Fibroblast of lung (primary cell): ENCODE results near the gene ANKRD16. TPM values are rescaled to one million over a fixed set of nuclear protein-coding genes. Genes with fewer than 3 reads are reported as not detected.

Experiments
- DNase-seq, 2 donors: peaks; one replicate each; pipeline versions ENCODE4 v3.0.0 to v3.0.0-alpha.2; 2010; ENCODE audit warnings: low read depth in 2 of 2
- H2AFZ ChIP-seq: 2 replicates; pipeline ENCODE4 v1.5.1; 2012; ENCODE audit warnings: low read length, control low read depth, inconsistent platforms
- H3K27ac ChIP-seq: 2 replicates; pipeline ENCODE4 v1.5.1; 2011; ENCODE audit warnings: low read length, control low read depth; ENCODE audit not compliant: insufficient read depth
- H3K27me3 ChIP-seq: 2 replicates; pipeline ENCODE4 v1.5.1; 2011; ENCODE audit warnings: mild to moderate bottlenecking, low read length; ENCODE audit not compliant: control insufficient read depth, insufficient read depth
- H3K36me3 ChIP-seq: 2 replicates; pipeline ENCODE4 v1.5.1; 2011; ENCODE audit warnings: low read length; ENCODE audit not compliant: control insufficient read depth, insufficient read depth
- H3K4me1 ChIP-seq: 2 replicates; pipeline ENCODE4 v1.5.1; 2011; ENCODE audit warnings: low read length; ENCODE audit not compliant: control insufficient read depth, insufficient read depth; ENCODE audit errors: extremely low read depth
- H3K4me2 ChIP-seq: 2 replicates; pipeline ENCODE4 v1.5.1; 2011; ENCODE audit warnings: low read length, control low read depth; ENCODE audit not compliant: insufficient read depth; ENCODE audit errors: extremely low read depth
- H3K4me3 ChIP-seq, 4 experiments: fragments of 200-600 bp in 1 of 4; sonication (generic) in 1 of 4; replicated peaks in 1 of 4; 2 replicates each; pipeline ENCODE4 v1.5.1; 2011 to 2016; ENCODE audit warnings: low read length in 4 of 4, low read depth in 3 of 4, mild to moderate bottlenecking in 3 of 4, control low read depth in 2 of 4, inconsistent platforms in 1 of 4, mixed read lengths in 1 of 4; ENCODE audit not compliant: insufficient read depth in 1 of 4; ENCODE audit errors: control extremely low read depth in 1 of 4
- H3K79me2 ChIP-seq: 2 replicates; pipeline ENCODE4 v1.5.1; 2012; ENCODE audit warnings: mild to moderate bottlenecking, low read length, inconsistent platforms; ENCODE audit not compliant: control insufficient read depth, insufficient read depth
- H3K9ac ChIP-seq: 2 replicates; pipeline ENCODE4 v1.5.1; 2011; ENCODE audit warnings: mild to moderate bottlenecking, low read length, control low read depth; ENCODE audit not compliant: insufficient read depth
- H3K9me3 ChIP-seq: 2 replicates; pipeline ENCODE4 v1.5.1; 2012; ENCODE audit warnings: low read depth, low read length; ENCODE audit not compliant: control insufficient read depth, insufficient read depth
- H4K20me1 ChIP-seq: 2 replicates; pipeline ENCODE4 v1.5.1; 2011; ENCODE audit warnings: low read length; ENCODE audit not compliant: control insufficient read depth, insufficient read depth; ENCODE audit errors: extremely low read depth
- CTCF ChIP-seq, 2 donors: IDR thresholded peaks in 1 of 2; conservative IDR thresholded peaks in 1 of 2; 1 replicate in 1 of 2; 2 replicates in 1 of 2; pipeline ENCODE4 v1.5.1; 2011 to 2012; ENCODE audit warnings: low read length in 2 of 2, control low read depth in 1 of 2, inconsistent platforms in 1 of 2, low read depth in 1 of 2, mild to moderate bottlenecking in 1 of 2
- EZH2 ChIP-seq: IDR thresholded peaks from 2 replicates; pipeline ENCODE4 v1.5.1; 2012; ENCODE audit warnings: low read length, control low read depth, mild to moderate bottlenecking; ENCODE audit errors: missing control alignments
- polyA plus RNA-seq, 2 donors: library from polyadenylated mRNA; depleted of rRNA in 1 of 2; stranded (reverse) in 1 of 2; unstranded in 1 of 2; fragments of >200 nt; gene quantifications; 2 replicates each; pipeline ENCODE4 v1.2.1, GENCODE V29; 2011 to 2012; ENCODE audit warnings: missing spikeins in 1 of 2
- total RNA-seq: library from RNA; depleted of rRNA; stranded (reverse); fragments of >200 nt; gene quantifications from 2 replicates; pipeline ENCODE4 v1.2.1, GENCODE V29; 2014

The ANKRD16 gene
- total and polyA plus RNA-seq, 2 donors (not counting 1 experiment from before 2014, with no cell fraction given): 4.0 to 9.9 TPM

DNA sequence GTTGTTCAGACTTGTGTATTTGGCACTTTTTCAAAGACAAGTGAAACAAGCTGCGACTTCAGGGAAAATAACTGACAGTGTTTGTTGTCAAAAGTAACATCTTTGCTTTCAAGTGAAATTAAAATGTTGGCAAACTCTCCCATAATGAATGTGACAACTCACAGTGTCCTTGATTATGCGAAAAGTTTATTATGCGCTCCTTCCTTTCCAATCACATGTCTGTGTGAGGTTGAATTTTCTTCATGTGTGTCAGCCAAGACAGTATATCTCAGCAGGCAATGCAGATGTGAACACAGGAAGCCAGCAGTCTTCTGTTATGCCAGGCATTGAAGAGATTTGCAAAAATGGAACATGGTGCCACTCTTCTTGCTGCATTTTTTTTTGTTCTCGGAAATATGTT lies 29.1 kb upstream of the ANKRD16 start:
- H2AFZ ChIP-seq: no peak overlapping the region
- no peak overlapping the region for H3K4me2 ChIP-seq
- H3K4me3 ChIP-seq: no peak overlapping the region
- no peak overlapping the region for H3K27ac ChIP-seq
- peaks cover 43% of the 10 kb centered on the region for H3K36me3 ChIP-seq
- no peaks in the 10 kb centered on the region for H3K4me1 ChIP-seq
- no peaks in the 10 kb centered on the region for H3K9me3 ChIP-seq
- H3K27me3 ChIP-seq: no peaks in the 10 kb centered on the region
- TF ChIP-seq CTCF (conservative IDR thresholded peaks at IDR 0.05 in 1 of 2, IDR thresholded peaks at IDR 0.05 in 1 of 2; ENCODE audit: low read depth in 1 of 2, low read length in 2 of 2) (no peak), EZH2 (no peak)
- no peaks in the 10 kb centered on the region for H4K20me1 ChIP-seq
- DNase-seq: no peak
- no peaks in the 10 kb centered on the region for H3K79me2 ChIP-seq
- no peak overlapping the region for H3K9ac ChIP-seq

GRCh38 chr10:5917305-5917704 lies 27.6 kb upstream of the ANKRD16 start:
- no peak for DNase-seq
- TF ChIP-seq CTCF (conservative IDR thresholded peaks at IDR 0.05 in 1 of 2, IDR thresholded peaks at IDR 0.05 in 1 of 2; ENCODE audit: low read depth in 1 of 2, low read length in 2 of 2) (no peak), EZH2 (no peak)
- peaks cover 37% of the 10 kb centered on the region for H3K36me3 ChIP-seq

GRCh38 chr10:5915451-5915850 lies 25.8 kb upstream of the ANKRD16 start:
- no peak overlapping the region for H3K27ac ChIP-seq
- no peaks in the 10 kb centered on the region for H4K20me1 ChIP-seq
- H3K4me2 ChIP-seq: no peak overlapping the region
- TF ChIP-seq CTCF (conservative IDR thresholded peaks at IDR 0.05 in 1 of 2, IDR thresholded peaks at IDR 0.05 in 1 of 2; ENCODE audit: low read depth in 1 of 2, low read length in 2 of 2) (no peak), EZH2 (no peak)
- DNase-seq: no peak
- no peaks in the 10 kb centered on the region for H3K27me3 ChIP-seq
- no peak overlapping the region for H3K9ac ChIP-seq
- H3K36me3 ChIP-seq: peaks cover 35% of the 10 kb centered on the region
- no peak overlapping the region for H3K4me3 ChIP-seq
- H3K4me1 ChIP-seq: no peaks in the 10 kb centered on the region
- H3K9me3 ChIP-seq: no peaks in the 10 kb centered on the region
- no peaks in the 10 kb centered on the region for H3K79me2 ChIP-seq
- no peak overlapping the region for H2AFZ ChIP-seq

More at GRCh38 chr10:5917305-5917704, 27.6 kb upstream of the ANKRD16 start:
- Histone ChIP-seq H3K4me3 (no peak overlapping the region), H3K4me2 (no peak overlapping the region), H2AFZ (no peak overlapping the region), H3K4me1 (no peaks in the 10 kb centered on the region), H3K27ac (no peak overlapping the region), H3K79me2 (no peaks in the 10 kb centered on the region), H3K9ac (no peak overlapping the region), H3K9me3 (no peaks in the 10 kb centered on the region), H3K27me3 (no peaks in the 10 kb centered on the region), H4K20me1 (no peaks in the 10 kb centered on the region)
